ENCODE data around the gene NGEF.

NGEF gene

GRCh38 chr2:232861353-232861752 is 151.7 kb downstream of the NGEF start:
- TF ChIP-seq EZH2phosphoT487 (conservative IDR thresholded peaks at IDR 0.05; ENCODE audit: low read length) (no peak), CTCF (IDR thresholded peaks at IDR 0.05; ENCODE audit: insufficient read depth, low read length, poor library complexity, severe bottlenecking) (no peak)
- H2AFZ ChIP-seq (ENCODE audit: low read depth, low read length, severe bottlenecking), result no peak overlapping the region
- no peak overlapping the region for H3K4me2 ChIP-seq (ENCODE audit: low read depth, low read length, poor library complexity, severe bottlenecking)
- H3K9me2 ChIP-seq (replicated peaks; ENCODE audit: insufficient read depth, low read length), result no peaks in the 10 kb centered on the region
- no peak overlapping the region for H3K9ac ChIP-seq (ENCODE audit: low read length)
- no peaks in the 10 kb centered on the region for H3K79me2 ChIP-seq (ENCODE audit: insufficient read depth, low read length)
- no peak overlapping the region for H3K4me3 ChIP-seq (ENCODE audit: insufficient read depth, low read length, poor library complexity, severe bottlenecking)
- no peak overlapping the region for H3K27ac ChIP-seq (ENCODE audit: low read depth, low read length)
- no peaks in the 10 kb centered on the region; the same call in 1 of the 2 replicates for H4K20me1 ChIP-seq (ENCODE audit: low read depth, low read length)
- no peaks in the 10 kb centered on the region for H3K9me3 ChIP-seq (ENCODE audit: insufficient read depth, low read length)
- no peaks in the 10 kb centered on the region for H3F3A ChIP-seq (ENCODE audit: insufficient read depth)
- H3K27me3 ChIP-seq (ENCODE audit: low read length), result no peaks in the 10 kb centered on the region
- 0 out of 2 replicates have a peak, but pooled peaks cover 4% of the 10 kb centered on the region for H3K36me3 ChIP-seq (ENCODE audit: low read length)

GRCh38 chr2:232860593-232861241 is 152.3 kb downstream of the NGEF start:
- no peak overlapping the region for H3K27ac ChIP-seq (ENCODE audit: low read depth, low read length)
- 0 out of 2 replicates have a peak, but pooled peaks cover 4% of the 10 kb centered on the region for H3K36me3 ChIP-seq (ENCODE audit: low read length)
- no peak overlapping the region for H3K4me2 ChIP-seq (ENCODE audit: low read depth, low read length, poor library complexity, severe bottlenecking)
- H3F3A ChIP-seq (ENCODE audit: insufficient read depth), result no peaks in the 10 kb centered on the region
- no peak overlapping the region for H2AFZ ChIP-seq (ENCODE audit: low read depth, low read length, severe bottlenecking)
- no peaks in the 10 kb centered on the region for H3K9me3 ChIP-seq (ENCODE audit: insufficient read depth, low read length)
- no peak overlapping the region for H3K9ac ChIP-seq (ENCODE audit: low read length)
- H3K27me3 ChIP-seq (ENCODE audit: low read length), result no peaks in the 10 kb centered on the region
- no peaks in the 10 kb centered on the region for H4K20me1 ChIP-seq (ENCODE audit: low read depth, low read length)
- H3K9me2 ChIP-seq (replicated peaks; ENCODE audit: insufficient read depth, low read length), result no peaks in the 10 kb centered on the region
- TF ChIP-seq CTCF (IDR thresholded peaks at IDR 0.05; ENCODE audit: insufficient read depth, low read length, poor library complexity, severe bottlenecking), result no peak
- H3K79me2 ChIP-seq (ENCODE audit: insufficient read depth, low read length), result no peaks in the 10 kb centered on the region
- no peak overlapping the region for H3K4me3 ChIP-seq (ENCODE audit: insufficient read depth, low read length, poor library complexity, severe bottlenecking)

- Histone ChIP-seq H3F3A (ENCODE audit: insufficient read depth) (no peaks in the 10 kb centered on the region), H4K20me1 (ENCODE audit: low read depth, low read length) (no peaks in the 10 kb centered on the region), H3K4me2 (ENCODE audit: low read depth, low read length, poor library complexity, severe bottlenecking) (no peak overlapping the region), H3K27me3 (ENCODE audit: low read length) (no peaks in the 10 kb centered on the region), H3K79me2 (ENCODE audit: insufficient read depth, low read length) (no peaks in the 10 kb centered on the region), H3K9me3 (ENCODE audit: insufficient read depth, low read length) (no peaks in the 10 kb centered on the region), H3K4me3 (ENCODE audit: insufficient read depth, low read length, poor library complexity, severe bottlenecking) (no peak overlapping the region), H3K27ac (ENCODE audit: low read depth, low read length) (no peak overlapping the region), H3K9me2 (replicated peaks; ENCODE audit: insufficient read depth, low read length) (no peaks in the 10 kb centered on the region), H2AFZ (ENCODE audit: low read depth, low read length, severe bottlenecking) (no peak overlapping the region), H3K9ac (ENCODE audit: low read length) (no peak overlapping the region), H3K36me3 (ENCODE audit: low read length) (0 out of 2 replicates have a peak, but pooled peaks cover 4% of the 10 kb centered on the region)
- TF ChIP-seq CTCF (IDR thresholded peaks at IDR 0.05; ENCODE audit: insufficient read depth, low read length, poor library complexity, severe bottlenecking), result no peak
- no peak for TF ChIP-seq EZH2phosphoT487 (conservative IDR thresholded peaks at IDR 0.05; ENCODE audit: low read length)
Measured at GRCh38 chr2:232859385-232859916, 153.6 kb downstream of the NGEF start.

Measured in SU-DHL-6 (cell line).